ENCODE results near the gene KCNN4. TPM values are rescaled to one million over a fixed set of nuclear protein-coding genes. Genes with fewer than 3 reads are reported as not detected.
"Not testable (repeated sequence)": the region's sequence is repeated elsewhere in the genome, so short reads cannot be mapped to it uniquely, and the experiment has no call there.

Gene KCNN4
- total RNA-seq, 1 donor from 2014 or later, result not detected

GRCh38 chr19:43775299-43775890, 5.4 kb downstream of the KCNN4 start:
- FAIRE-seq, result no peak
- DNase-seq (ENCODE audit: low spot score in 2 of 2), result no peak

- not testable (repeated sequence) for FAIRE-seq; DNase-seq (ENCODE audit: low spot score in 2 of 2)
Measured at GRCh38 chr19:43774940-43775258, 5.9 kb downstream of the KCNN4 start.

GRCh38 chr19:43774103-43774939, 6.5 kb downstream of the KCNN4 start:
- FAIRE-seq, result no peak
- DNase-seq (ENCODE audit: low spot score in 2 of 2), result peak; percentile 59 to 86

GRCh38 chr19:43773725-43774102, 7.1 kb downstream of the KCNN4 start:
- DNase-seq (ENCODE audit: low spot score in 2 of 2) (no peak), FAIRE-seq (no peak)

GRCh38 chr19:43769256-43769655, 11.5 kb downstream of the KCNN4 start:
- DNase-seq (ENCODE audit: low spot score in 2 of 2) (no peak), FAIRE-seq (no peak)

DNA sequence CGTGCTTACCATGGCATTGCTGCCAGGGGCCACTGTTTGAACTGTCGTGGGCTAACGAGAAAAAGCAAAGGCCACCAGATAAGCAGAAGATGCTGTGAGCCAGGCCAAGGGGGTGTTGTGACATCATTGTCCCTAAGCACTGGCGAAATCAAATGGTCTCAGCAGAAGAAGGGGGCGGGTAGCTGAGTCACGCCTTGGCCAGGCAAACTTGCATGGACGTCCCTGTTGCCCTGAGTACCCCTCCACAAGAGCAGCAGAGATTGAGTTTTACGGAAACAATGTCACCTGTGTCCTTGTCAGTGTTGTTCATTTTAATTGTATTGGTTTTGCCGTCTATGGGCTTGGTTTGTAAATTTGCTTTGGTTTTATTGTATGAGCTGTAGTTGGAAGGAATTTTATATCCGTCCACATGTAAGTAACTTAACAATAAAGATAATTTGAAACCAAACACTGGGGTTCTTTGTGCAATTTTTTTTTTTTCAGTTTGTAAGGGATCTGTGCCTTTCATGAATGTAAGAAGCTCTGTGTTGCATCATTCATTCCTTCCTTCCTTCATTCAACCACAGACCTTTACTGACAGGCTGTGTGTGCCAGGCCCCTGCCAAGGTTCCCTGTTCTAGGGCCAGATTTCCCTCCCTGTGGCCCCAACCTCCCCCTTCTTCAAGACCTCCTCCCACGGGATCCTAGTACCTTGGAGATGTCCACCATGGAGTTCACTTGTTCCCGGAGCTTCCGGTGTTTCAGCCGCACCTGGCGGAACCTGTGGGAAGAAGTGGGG, 12.3 kb downstream of the KCNN4 start:
- FAIRE-seq (no peak), DNase-seq (ENCODE audit: low spot score in 2 of 2) (no peak)

- DNase-seq (ENCODE audit: low spot score in 2 of 2) (no peak), FAIRE-seq (no peak)
Measured at GRCh38 chr19:43767818-43768217, 13.0 kb downstream of the KCNN4 start.

DNA sequence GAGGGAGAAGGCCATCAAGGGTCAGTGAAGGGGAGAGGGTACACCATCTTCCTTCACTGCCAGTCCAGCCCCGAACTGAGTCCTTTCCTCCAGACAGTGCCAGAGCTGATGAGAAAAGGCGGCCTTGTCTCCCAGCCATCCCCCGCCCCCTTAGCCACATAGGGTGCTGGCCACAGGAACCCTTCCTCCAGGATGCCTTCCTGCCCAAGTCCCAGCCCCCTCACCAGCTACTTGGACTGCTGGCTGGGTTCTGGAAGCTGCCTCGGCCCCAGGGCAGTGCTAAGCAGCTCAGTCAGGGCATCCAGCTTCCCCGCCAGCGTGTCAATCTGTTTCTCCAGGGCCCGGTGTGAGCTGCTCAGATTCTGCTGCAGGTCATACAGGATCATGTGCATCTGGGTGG, 13.5 kb downstream of the KCNN4 start:
- DNase-seq (ENCODE audit: low spot score in 2 of 2), result no peak
- FAIRE-seq, result no peak

DNA sequence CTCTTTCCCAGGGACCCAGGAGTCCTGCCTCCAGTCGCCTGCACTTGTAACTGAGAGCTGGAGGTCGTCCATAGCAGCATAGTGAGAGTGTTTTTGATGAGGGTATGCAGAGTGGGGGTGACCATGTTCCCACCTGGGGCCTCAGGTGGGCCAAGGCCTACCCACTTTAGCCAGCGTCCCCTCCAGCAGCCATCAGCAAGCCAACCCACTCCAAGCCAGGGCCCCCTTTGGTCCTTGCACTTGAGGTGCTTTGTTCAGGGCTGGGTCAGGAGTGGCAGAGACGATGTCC, 14.1 kb downstream of the KCNN4 start:
- FAIRE-seq (no peak), DNase-seq (ENCODE audit: low spot score in 2 of 2) (no peak)

GRCh38 chr19:43765109-43765876, 15.5 kb downstream of the KCNN4 start:
- FAIRE-seq, result no peak
- no peak for DNase-seq (ENCODE audit: low spot score in 2 of 2)

- DNase-seq (ENCODE audit: low spot score in 2 of 2); FAIRE-seq: not testable (repeated sequence)
Measured at GRCh38 chr19:43764684-43765083, 16.1 kb downstream of the KCNN4 start.

DNA sequence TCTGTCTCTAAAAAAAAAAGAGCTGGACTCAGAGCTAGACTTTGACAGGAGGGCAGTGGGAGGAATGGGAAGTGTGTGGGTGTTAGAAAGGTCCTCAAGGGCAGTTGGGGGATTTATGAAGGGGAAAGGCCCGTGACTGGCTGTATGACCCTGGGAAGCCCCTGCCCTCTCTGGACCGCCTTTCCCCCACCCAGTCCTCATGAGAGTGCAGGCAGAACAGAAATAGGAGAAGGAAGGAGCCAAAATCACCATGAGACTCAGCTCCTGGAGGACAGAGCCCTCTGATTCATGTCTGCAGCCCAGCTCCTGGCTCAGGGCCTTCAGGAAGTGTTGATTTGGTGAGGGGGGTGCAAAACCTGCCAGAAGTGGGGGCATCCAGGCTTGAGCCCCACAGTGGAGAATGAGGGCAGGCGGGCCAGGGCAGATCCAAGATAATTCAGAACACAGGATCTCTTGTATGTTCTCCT, 17.3 kb downstream of the KCNN4 start:
- DNase-seq (ENCODE audit: low spot score in 2 of 2), result no peak
- no peak for FAIRE-seq

DNA sequence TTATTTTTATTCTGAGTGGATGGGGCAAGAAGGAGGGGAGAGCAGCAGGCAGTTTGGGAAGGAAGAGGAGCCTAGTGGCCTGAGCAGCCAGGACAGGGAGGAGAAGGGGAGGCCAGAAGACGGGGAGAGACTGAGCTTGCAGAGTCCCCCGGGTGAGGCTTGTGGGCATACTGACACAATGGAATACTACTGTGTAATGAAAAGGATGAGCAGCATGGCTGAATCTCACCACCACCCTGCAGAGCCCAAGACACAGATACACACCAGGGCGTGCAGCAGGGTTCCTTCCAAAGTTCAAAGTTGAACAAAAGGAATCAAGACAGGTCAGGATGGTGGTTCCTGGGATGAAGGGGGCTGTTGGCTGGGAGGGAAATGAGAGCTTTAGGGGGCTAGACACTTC, 18.0 kb downstream of the KCNN4 start:
- DNase-seq (ENCODE audit: low spot score in 2 of 2) (no peak), FAIRE-seq (no peak)

DNA sequence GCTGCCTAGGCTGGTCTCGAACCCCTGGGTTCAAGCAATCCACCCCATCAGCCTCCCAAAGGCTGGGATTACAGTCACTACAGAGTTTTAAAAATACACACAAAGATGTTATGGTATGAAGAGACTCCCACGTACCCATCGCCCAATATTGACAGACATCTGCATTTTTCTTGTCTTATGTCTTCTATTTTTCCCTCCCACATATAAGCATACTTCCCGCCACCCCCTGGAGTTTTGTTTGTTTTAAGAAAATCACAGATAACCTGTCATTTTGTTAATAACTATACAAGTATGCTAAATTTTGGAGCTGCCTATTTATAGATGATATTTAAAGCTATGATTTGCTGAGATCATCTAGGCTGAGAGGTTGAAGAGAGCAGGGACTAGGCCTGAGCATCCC, 19.8 kb downstream of the KCNN4 start:
- no peak for FAIRE-seq
- DNase-seq (ENCODE audit: low spot score in 2 of 2), result no peak

GRCh38 chr19:43759515-43759914, 21.3 kb downstream of the KCNN4 start:
- FAIRE-seq (no peak), DNase-seq (ENCODE audit: low spot score in 2 of 2) (no peak)

DNA sequence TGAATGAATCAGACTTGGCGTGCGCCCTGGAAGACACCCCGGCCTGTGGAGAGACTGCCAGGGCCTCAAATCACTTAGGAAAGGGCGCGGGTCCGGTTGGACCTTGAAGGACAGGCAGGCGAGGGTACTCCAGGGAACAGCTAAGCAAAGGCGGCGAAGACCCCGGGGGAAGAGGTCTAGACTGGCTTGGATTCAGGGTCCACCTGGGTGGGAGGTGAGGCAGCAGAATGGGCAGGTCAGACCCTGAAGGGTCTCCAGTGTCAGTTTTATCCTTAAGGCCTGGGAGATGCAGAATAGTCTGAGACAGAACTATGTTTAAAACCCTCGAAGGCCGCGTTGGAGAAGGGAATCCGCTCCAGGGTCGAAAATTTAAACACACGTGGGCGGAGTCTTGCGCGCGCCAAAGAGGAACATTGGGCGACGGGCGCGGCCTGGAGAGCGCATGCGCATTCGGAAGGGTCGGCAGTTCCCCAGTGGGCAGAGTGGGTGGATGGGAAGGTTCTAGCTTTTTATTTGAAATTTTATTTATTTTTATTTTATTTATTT, 25.4 kb downstream of the KCNN4 start:
- DNase-seq (ENCODE audit: low spot score in 2 of 2) (peak; percentile 74 to 76), FAIRE-seq (no peak)

GRCh38 chr19:43754503-43755255, 26.1 kb downstream of the KCNN4 start, which contains the start of gene SMG9:
Gene SMG9 (minus strand): TSS chr19:43754962. CDS start chr19:43750741, 4,221 bp downstream.
- DNase-seq (ENCODE audit: low spot score in 2 of 2) (peak; percentile 93 to 95), FAIRE-seq (no peak)

DNA sequence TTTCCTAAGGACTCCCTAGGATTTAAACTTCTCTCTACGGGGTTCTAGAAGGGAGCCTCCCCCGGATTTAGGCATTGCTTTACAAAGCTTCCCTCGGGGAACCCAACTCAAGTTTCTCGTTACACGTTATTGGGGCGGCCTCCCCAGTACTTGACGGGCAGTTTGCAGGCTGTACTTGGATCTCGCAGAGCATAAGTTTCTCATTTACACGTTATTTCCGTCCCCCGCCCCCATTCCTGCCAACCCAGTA, 26.6 kb downstream of the KCNN4 start:
- DNase-seq (ENCODE audit: low spot score in 2 of 2) (peak in 1 of 2 donors; percentile 28), FAIRE-seq (no peak)

DNA sequence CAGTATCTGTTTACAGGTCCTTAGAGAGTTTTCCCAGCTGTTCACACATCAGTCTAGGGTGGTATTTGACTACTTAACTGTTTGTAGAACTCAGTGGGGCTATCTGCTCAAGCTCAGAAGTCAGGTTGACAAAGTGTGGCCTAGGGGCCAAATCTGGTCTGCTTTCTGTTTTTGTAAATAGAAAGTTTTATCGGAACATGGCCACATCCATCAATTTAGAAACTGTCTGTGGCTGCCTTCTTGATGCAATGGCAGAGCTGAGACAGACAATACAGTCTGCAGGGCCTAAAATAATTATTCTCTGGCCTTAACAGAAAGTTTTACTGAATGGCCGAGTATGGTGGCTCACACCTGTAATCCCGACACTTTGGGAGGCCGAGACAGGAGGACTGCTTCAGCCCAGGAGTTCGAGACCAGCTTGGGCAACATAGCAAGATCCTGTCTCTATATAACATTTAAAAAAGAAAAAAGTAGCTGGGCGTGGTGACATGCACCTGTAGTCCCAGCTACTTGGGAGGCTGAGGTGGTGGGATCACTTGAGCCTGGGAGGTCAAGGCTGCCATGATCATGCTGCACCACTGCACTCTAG, 28.4 kb downstream of the KCNN4 start:
- FAIRE-seq (no peak), DNase-seq (ENCODE audit: low spot score in 2 of 2) (no peak)
